Muscle layer of colon (tissue), 2 donors: ENCODE measurements around the gene HACD4.

ENCODE experiments used
- H3K27ac ChIP-seq: one replicate; pipeline ENCODE4 v1.7.0; 2013; ENCODE audit warnings: low read depth, mild to moderate bottlenecking, low read length, moderate library complexity
- H3K27me3 ChIP-seq, 2 donors: one replicate each; pipeline ENCODE4 v1.7.0; 2013; ENCODE audit warnings: low read length in 2 of 2, mild to moderate bottlenecking in 2 of 2; ENCODE audit not compliant: insufficient read depth in 2 of 2, control insufficient read depth in 1 of 2
- H3K36me3 ChIP-seq: one replicate; pipeline ENCODE4 v1.7.0; 2013; ENCODE audit warnings: mild to moderate bottlenecking, low read length; ENCODE audit not compliant: insufficient read depth
- H3K4me1 ChIP-seq: one replicate; pipeline ENCODE4 v1.7.0; 2013; ENCODE audit warnings: mild to moderate bottlenecking, low read length; ENCODE audit not compliant: insufficient read depth
- H3K4me3 ChIP-seq, 2 donors: one replicate each; pipeline ENCODE4 v1.7.0; 2013; ENCODE audit warnings: low read length in 2 of 2, low read depth in 1 of 2, mild to moderate bottlenecking in 1 of 2, moderate library complexity in 1 of 2
- H3K9ac ChIP-seq: one replicate; pipeline ENCODE4 v1.7.0; 2013; ENCODE audit warnings: low read length
- H3K9me3 ChIP-seq: one replicate; pipeline ENCODE4 v1.7.0; 2013; ENCODE audit warnings: mild to moderate bottlenecking, low read length
- donor health status: abdominal sarcoma.
- donor health status: Adenocarcinoma of cecum.

Gene HACD4, protein sequence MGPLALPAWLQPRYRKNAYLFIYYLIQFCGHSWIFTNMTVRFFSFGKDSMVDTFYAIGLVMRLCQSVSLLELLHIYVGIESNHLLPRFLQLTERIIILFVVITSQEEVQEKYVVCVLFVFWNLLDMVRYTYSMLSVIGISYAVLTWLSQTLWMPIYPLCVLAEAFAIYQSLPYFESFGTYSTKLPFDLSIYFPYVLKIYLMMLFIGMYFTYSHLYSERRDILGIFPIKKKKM

DNA sequence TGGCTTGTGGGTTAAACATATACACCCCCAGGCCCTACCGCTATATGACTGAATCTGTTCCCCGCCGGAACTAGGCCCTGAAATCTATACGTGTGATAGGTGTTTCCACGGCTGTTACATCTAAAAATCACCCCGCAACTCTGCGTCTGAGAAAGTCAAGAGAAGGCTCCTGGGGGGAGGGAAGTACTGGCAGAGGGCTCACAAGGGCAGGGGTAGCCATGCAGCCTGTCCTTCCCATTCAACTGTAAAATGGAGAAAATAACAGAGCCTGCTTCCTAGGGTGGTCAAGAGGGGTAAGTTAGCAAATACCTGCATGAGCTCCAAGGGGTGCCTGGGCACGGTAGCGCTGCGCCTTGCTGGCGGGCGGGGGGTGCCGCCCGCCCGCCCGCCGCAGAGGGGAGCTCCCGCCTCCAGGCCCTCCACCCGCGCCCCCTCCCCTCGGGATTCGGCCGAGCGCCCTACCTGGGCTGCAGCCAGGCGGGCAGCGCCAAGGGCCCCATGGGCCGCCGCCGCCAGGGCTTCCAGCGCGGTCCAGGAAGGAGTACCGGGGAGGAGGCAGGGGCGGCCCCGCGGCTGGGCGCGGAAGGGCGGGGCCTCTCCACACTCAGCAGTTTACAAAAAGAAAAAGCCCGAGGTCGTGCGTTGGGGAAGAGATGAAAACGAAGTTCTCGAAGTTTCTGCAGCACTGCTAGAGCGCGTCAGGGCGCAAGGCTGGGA is at the start of gene HACD4:
Gene HACD4, minus strand, starts transcription at position 550 of the 717 bp plus-strand sequence. Its CDS starts 50 bp downstream, at position 500.
- Histone ChIP-seq H3K4me1 (peaks cover 20% of the 10 kb centered on the region), H3K9ac (peak within 1 kb of the TSS; percentile 55), H3K27me3 (no peaks in the 10 kb centered on the region), H3K4me3 (peak within 1 kb of the TSS; percentile 44 to 81), H3K36me3 (no peaks in the 10 kb centered on the region), H3K9me3 (no peaks in the 10 kb centered on the region), H3K27ac (peak within 1 kb of the TSS; percentile 93)

DNA sequence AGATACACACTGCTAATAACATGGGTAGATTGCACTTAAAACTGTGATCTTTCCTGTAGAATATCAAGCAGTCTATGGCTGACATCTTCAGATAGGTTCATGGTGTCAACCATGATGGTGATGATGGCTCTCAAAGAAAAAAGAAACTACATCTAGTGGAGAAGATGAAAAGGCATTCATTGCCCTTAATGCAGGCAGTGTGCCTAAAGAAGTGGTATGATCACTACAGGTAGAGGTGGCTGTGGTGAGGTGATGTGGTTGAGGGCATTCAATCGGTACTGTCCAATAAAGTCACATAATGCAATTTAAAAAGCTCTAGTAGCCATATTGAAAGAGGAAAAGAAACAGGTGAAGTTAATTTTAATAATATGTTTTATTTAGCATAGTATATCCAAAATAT is 49.4 kb upstream of the HACD4 start:
- Histone ChIP-seq H3K4me1 (no peaks in the 10 kb centered on the region), H3K27me3 (no peaks in the 10 kb centered on the region), H3K9ac (no peak overlapping the region), H3K4me3 (no peak overlapping the region), H3K36me3 (no peaks in the 10 kb centered on the region), H3K9me3 (no peaks in the 10 kb centered on the region), H3K27ac (no peak overlapping the region)

DNA sequence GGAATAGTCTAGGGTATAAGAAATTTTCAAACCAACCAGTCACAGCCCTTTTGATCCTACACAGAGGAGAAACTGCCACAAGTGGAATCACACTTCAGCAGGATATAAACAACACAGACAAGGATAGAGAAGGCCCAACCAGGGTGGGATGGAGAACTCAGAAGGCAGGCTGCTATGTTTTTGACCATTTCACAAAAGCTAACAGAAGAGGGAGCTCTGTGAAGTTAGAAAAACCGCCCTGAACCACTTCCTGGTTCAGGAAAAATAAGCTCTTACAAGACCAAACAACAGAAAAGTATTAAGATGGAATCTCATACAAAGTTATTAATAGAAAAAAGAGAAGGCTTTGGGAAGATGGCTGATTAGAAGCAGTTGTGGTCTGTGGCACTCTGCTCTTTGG is 47.3 kb upstream of the HACD4 start:
- Histone ChIP-seq H3K4me1 (no peaks in the 10 kb centered on the region), H3K27me3 (no peaks in the 10 kb centered on the region), H3K27ac (no peak overlapping the region), H3K36me3 (no peaks in the 10 kb centered on the region), H3K4me3 (no peak overlapping the region), H3K9me3 (no peaks in the 10 kb centered on the region), H3K9ac (no peak overlapping the region)

DNA sequence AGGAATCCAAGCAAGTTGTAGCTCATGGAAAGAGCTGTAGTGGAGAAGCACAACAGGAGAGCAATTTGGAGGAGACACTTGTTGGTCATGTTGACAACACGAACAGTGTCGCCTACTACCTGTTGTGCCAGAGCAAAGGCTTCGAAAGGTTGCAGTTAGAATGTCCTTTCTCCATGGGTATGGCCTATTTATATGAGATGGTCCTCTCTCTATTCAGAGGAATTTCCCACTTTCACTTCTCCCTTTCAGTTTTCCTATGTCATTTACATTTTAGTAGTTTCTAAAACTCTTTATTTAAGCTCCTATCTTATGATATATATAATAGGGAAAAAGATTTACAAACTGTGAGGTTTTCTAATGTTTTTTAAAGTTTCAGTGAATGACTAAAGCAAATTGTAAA is 46.3 kb upstream of the HACD4 start, which contains the start of gene IFNB1:
Gene IFNB1, minus strand, starts transcription at position 162 of the 400 bp plus-strand sequence. Its CDS starts 73 bp downstream, at position 89.
- Histone ChIP-seq H3K27ac (no peak within 1 kb of the TSS), H3K9me3 (no peaks in the 10 kb centered on the region), H3K9ac (no peak within 1 kb of the TSS), H3K27me3 (no peaks in the 10 kb centered on the region), H3K4me1 (no peaks in the 10 kb centered on the region), H3K4me3 (no peak within 1 kb of the TSS), H3K36me3 (no peaks in the 10 kb centered on the region)

DNA sequence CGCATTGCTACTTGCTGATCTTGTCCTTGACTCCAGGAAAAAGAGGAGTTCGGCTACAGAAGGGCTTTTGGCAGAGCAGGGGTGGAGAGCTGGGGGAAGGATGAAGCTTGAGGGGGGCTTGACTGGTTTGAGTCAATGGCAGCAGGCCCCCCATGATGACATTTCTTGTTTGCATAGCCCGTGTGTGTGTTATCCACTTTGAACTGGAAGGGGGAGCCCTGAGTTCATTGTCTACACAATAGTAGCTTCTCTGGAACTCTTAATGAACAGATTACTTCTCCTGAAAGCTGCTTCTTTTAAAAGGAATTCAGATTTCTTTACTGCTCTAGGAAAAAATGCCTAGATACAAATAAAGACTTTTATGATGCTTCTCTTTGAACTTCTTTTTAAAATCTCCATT is 44.0 kb upstream of the HACD4 start:
- H3K9me3 ChIP-seq = no peaks in the 10 kb centered on the region
- no peak overlapping the region for H3K4me3 ChIP-seq
- no peaks in the 10 kb centered on the region for H3K27me3 ChIP-seq
- peaks cover 4% of the 10 kb centered on the region for H3K4me1 ChIP-seq
- no peak overlapping the region for H3K27ac ChIP-seq
- no peak overlapping the region for H3K9ac ChIP-seq
- no peaks in the 10 kb centered on the region for H3K36me3 ChIP-seq

DNA sequence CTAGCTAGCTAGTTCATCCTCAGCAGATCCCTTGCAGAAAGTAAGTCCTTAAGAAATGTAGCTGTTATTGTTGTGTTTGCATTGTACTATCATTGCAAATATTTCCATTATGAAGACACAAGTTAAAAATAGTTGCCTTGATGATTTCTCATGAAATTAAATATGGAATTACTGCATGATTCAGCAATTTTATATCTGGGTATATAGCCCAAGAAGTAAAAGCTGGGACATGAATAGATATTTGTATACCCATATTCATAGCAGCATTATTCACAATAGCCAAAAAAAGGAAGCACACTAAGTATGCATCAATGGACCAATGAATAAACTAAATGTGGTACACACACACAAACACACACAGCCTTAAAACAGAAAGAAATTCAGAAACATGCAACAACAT is 39.5 kb upstream of the HACD4 start:
- H3K27me3 ChIP-seq = no peaks in the 10 kb centered on the region
- H3K4me1 ChIP-seq = peaks cover 14% of the 10 kb centered on the region
- H3K36me3 ChIP-seq = no peaks in the 10 kb centered on the region
- no peak overlapping the region for H3K27ac ChIP-seq
- H3K9me3 ChIP-seq = no peaks in the 10 kb centered on the region
- no peak overlapping the region for H3K4me3 ChIP-seq
- no peak overlapping the region for H3K9ac ChIP-seq

DNA sequence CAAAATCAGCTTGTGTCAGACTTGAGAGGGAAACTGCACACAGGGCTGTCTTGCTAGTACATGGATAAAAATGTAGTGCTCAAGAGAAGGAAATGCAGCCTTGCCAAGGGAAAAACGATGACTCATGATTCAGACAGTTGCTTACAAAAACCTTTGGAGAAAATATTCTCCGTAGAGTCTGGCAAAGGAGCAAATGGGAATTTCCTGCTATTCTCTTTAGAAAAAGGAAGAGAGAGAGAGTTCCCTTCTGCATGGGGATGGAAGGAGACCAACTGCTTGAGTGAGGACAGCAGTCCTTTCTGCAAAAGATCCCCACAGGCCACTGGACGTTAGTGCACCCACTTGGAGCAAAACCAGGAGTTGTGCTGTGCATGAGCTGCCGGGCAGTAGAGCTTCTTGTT is 38.7 kb upstream of the HACD4 start:
- Histone ChIP-seq H3K9ac (no peak overlapping the region), H3K27me3 (no peaks in the 10 kb centered on the region), H3K9me3 (no peaks in the 10 kb centered on the region), H3K27ac (no peak overlapping the region), H3K4me3 (peak overlapping the region in 1 of 2 donors; percentile 6), H3K4me1 (peaks cover 14% of the 10 kb centered on the region), H3K36me3 (no peaks in the 10 kb centered on the region)

DNA sequence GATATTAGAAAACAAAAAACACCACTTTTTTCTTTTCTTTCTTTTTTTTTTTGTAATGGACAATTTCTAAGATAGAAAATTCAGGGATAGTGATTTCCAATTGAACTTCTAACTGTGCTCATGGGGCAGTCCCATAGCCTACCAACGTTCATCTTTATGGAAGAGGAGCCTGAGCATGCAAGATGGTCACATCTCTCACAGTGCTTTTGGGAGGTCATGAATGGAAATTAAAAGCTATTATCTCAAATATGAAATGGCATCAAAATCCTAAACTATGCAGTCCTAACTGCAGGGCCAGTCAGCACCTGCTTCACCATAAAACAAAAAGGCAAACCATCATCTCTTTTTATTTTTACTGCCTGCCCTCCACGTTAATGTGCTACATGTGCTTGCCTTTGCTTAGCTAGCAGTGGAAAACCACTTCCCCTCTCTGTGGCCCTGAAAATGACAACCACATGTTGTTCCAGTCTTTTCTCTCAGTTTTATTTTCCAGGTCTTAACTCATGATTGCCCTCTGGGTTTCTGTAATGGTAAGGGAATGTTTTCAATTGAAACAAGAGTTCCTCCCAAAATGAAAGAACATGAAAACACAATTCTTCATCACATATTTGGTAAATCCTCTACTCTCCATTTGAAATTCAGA is 29.6 kb upstream of the HACD4 start:
- no peaks in the 10 kb centered on the region for H3K9me3 ChIP-seq
- no peak overlapping the region for H3K9ac ChIP-seq
- H3K27me3 ChIP-seq = no peaks in the 10 kb centered on the region
- H3K36me3 ChIP-seq = no peaks in the 10 kb centered on the region
- no peaks in the 10 kb centered on the region for H3K4me1 ChIP-seq
- no peak overlapping the region for H3K27ac ChIP-seq
- no peak overlapping the region for H3K4me3 ChIP-seq

DNA sequence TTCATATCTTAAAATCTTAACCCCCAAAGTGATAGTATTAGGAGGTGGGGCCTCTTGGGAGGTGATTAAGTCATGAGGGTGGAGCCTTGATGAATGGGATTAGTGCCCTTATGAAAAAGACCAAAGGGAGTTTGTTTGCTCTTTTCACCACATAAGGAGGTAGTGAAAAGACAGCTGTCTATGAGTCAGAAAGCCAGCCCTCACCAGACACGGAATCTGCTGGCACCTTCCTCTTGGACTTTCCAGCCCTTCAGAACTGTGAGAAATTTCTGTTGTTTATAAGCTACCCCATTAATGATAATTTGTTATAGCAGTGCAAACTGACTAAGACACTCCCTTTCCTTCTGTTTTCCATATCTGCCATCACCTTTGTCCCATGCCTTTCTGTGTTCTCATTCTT is 25.5 kb upstream of the HACD4 start:
- Histone ChIP-seq H3K4me1 (no peaks in the 10 kb centered on the region), H3K4me3 (no peak overlapping the region), H3K9me3 (no peaks in the 10 kb centered on the region), H3K27ac (no peak overlapping the region), H3K36me3 (no peaks in the 10 kb centered on the region), H3K27me3 (no peaks in the 10 kb centered on the region), H3K9ac (no peak overlapping the region)

DNA sequence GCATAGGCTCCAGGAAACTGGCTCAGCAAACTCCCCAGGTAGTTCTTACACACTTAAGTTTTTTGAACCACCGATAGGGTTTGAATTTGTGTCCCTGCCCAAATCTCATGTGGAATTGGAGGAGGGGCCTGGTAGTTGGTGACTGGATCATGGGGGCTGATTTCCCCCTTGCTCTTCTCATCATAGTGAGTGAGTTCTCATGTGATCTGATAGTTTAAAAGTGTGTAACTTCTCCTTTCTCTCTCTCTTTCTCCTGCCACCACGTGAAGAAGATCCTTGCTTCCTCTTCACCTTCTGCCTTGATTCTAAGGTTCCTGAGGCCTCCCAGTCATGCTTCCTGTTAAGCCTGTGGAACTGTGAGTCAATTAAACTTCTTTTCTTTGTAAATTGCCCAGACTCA is 22.4 kb upstream of the HACD4 start:
- no peaks in the 10 kb centered on the region for H3K36me3 ChIP-seq
- no peaks in the 10 kb centered on the region for H3K27me3 ChIP-seq
- H3K9me3 ChIP-seq = no peaks in the 10 kb centered on the region
- no peak overlapping the region for H3K27ac ChIP-seq
- H3K9ac ChIP-seq = no peak overlapping the region
- H3K4me1 ChIP-seq = no peaks in the 10 kb centered on the region
- no peak overlapping the region for H3K4me3 ChIP-seq

DNA sequence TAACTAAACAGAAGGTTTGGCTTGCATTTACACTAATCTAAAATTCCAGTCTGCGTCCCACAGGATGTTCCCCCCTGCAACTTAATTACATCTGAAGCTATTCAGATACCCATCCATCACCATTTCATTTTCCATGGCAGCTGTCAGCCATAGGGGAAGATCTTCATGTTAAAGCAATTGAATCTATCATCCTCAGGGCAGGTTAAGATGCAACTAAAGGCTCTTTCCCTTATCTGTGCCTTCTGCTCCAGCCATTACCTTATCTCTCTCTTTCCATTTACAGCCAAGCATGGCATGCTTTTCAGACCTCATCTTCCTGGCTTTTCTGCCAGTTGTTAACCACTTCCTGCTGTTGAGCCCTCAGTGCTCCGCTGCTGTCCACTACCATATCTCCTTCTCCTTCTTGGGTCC is 15.8 kb upstream of the HACD4 start:
- H3K27ac ChIP-seq = no peak overlapping the region
- no peaks in the 10 kb centered on the region for H3K4me1 ChIP-seq
- no peak overlapping the region for H3K4me3 ChIP-seq
- H3K9ac ChIP-seq = no peak overlapping the region
- H3K27me3 ChIP-seq = no peaks in the 10 kb centered on the region
- H3K9me3 ChIP-seq = no peaks in the 10 kb centered on the region
- H3K36me3 ChIP-seq = no peaks in the 10 kb centered on the region
